HepG2 (cell line): ENCODE measurements around the gene NXN. TPM values are rescaled to one million over a fixed set of nuclear protein-coding genes. Genes with fewer than 3 reads are reported as not detected.

Source experiments
- ERF ChIP-seq: IDR thresholded peaks from 2 replicates; pipeline ENCODE4 v1.6.1; 2018; ENCODE audit warnings: missing biosample characterization, missing genetic modification reagents
- MIER3 ChIP-seq: IDR thresholded peaks from 2 replicates; pipeline ENCODE4 v1.6.1; 2016; ENCODE audit warnings: missing compliant biosample characterization, borderline replicate concordance
- NRL ChIP-seq: sonication (generic); formaldehyde crosslinking; IDR thresholded peaks from 2 replicates; pipeline ENCODE4 v1.5.0; 2020; ENCODE audit warnings: missing genetic modification reagents, mild to moderate bottlenecking, moderate library complexity, borderline replicate concordance
- SIX4 ChIP-seq: sonication (generic); formaldehyde crosslinking; IDR thresholded peaks from 2 replicates; pipeline ENCODE4 v1.4.0; 2020; ENCODE audit warnings: missing genetic modification reagents
- SUZ12 ChIP-seq: fragments of 150-350 bp; IDR thresholded peaks from 2 replicates; pipeline ENCODE4 v1.6.1; 2014; ENCODE audit warnings: low read depth, low read length
- ZC3H13 ChIP-seq: sonication (generic); formaldehyde crosslinking; IDR thresholded peaks from 2 replicates; pipeline ENCODE4 v1.8.1; 2023; ENCODE audit warnings: mild to moderate bottlenecking, missing genetic modification reagents, moderate library complexity
- ZNF138 ChIP-seq: sonication (generic); formaldehyde crosslinking; IDR thresholded peaks from 2 replicates; pipeline ENCODE4 v1.5.0; 2020; ENCODE audit warnings: mild to moderate bottlenecking, low read depth, missing genetic modification reagents
- ZNF224 ChIP-seq: sonication (generic); formaldehyde crosslinking; IDR thresholded peaks from 2 replicates; pipeline ENCODE4 v1.5.0; 2020; ENCODE audit warnings: mild to moderate bottlenecking, missing genetic modification reagents
- ZNF572 ChIP-seq: sonication (generic); formaldehyde crosslinking; IDR thresholded peaks from 2 replicates; pipeline ENCODE4 v1.5.1; 2020; ENCODE audit warnings: mild to moderate bottlenecking, missing genetic modification reagents
- polyA plus RNA-seq, 8 experiments: library from polyadenylated mRNA; depleted of rRNA in 3 of 8; stranded (reverse) in 7 of 8; unstranded in 1 of 8; fragments of >200 nt; fragmentation: Illumina TruSeq in 4 of 8; extraction: Trizol in 4 of 8; gene quantifications; 2 replicates each; pipeline versions ENCODE4 v1.2.1 to v1.2.3, GENCODE V29; 2011 to 2016; ENCODE audit warnings: low read depth in 4 of 8, missing spikeins in 1 of 8, mixed read lengths in 1 of 8; ENCODE audit not compliant: insufficient read depth in 1 of 8
- total RNA-seq, 5 experiments: library from RNA; depleted of rRNA; stranded (reverse); fragments of >200 nt; fragmentation: Illumina TruSeq; extraction: Trizol; gene quantifications; 2 replicates each; pipeline ENCODE4 v1.2.3, GENCODE V29; 2016; ENCODE audit warnings: low read depth in 1 of 5
- TF ChIP-seq, protein P1 (sequence below): sonication (generic); formaldehyde crosslinking; IDR thresholded peaks from 2 replicates; pipeline ENCODE4 v1.5.1; 2020; ENCODE audit warnings: mild to moderate bottlenecking, missing genetic modification reagents, moderate library complexity
- TF ChIP-seq, protein P2 (sequence below): sonication (generic); formaldehyde crosslinking; IDR thresholded peaks from 2 replicates; pipeline ENCODE4 v1.4.0; 2020; ENCODE audit warnings: mild to moderate bottlenecking, low read depth, missing genetic modification reagents
- TF ChIP-seq, protein P3 (sequence below): sonication (generic); formaldehyde crosslinking; IDR thresholded peaks from 2 replicates; pipeline ENCODE4 v1.5.0; 2020; ENCODE audit warnings: missing genetic modification reagents, mild to moderate bottlenecking, borderline replicate concordance
- TF ChIP-seq, protein P4 (sequence below): sonication (generic); formaldehyde crosslinking; IDR thresholded peaks from 2 replicates; pipeline ENCODE4 v1.5.0; 2020; ENCODE audit warnings: mild to moderate bottlenecking, low read depth, missing genetic modification reagents, borderline replicate concordance
- TF ChIP-seq, protein P5 (sequence below): sonication (generic); formaldehyde crosslinking; IDR thresholded peaks from 2 replicates; pipeline ENCODE4 v1.5.1; 2020; ENCODE audit warnings: missing genetic modification reagents, mild to moderate bottlenecking, borderline replicate concordance
- TF ChIP-seq, protein P6 (sequence below): sonication (generic); formaldehyde crosslinking; IDR thresholded peaks from 2 replicates; pipeline ENCODE4 v1.4.0; 2020; ENCODE audit warnings: mild to moderate bottlenecking, missing genetic modification reagents
- TF ChIP-seq, protein P7 (sequence below): sonication (generic); formaldehyde crosslinking; IDR thresholded peaks from 2 replicates; pipeline ENCODE4 v1.4.0; 2020; ENCODE audit warnings: missing genetic modification reagents, borderline replicate concordance

The NXN gene
- total and polyA plus RNA-seq, 2 of the 13 experiments (the other 11 are each of a cell fraction or from before 2014, with no cell fraction given): 22.2 to 24.3 TPM

DNA sequence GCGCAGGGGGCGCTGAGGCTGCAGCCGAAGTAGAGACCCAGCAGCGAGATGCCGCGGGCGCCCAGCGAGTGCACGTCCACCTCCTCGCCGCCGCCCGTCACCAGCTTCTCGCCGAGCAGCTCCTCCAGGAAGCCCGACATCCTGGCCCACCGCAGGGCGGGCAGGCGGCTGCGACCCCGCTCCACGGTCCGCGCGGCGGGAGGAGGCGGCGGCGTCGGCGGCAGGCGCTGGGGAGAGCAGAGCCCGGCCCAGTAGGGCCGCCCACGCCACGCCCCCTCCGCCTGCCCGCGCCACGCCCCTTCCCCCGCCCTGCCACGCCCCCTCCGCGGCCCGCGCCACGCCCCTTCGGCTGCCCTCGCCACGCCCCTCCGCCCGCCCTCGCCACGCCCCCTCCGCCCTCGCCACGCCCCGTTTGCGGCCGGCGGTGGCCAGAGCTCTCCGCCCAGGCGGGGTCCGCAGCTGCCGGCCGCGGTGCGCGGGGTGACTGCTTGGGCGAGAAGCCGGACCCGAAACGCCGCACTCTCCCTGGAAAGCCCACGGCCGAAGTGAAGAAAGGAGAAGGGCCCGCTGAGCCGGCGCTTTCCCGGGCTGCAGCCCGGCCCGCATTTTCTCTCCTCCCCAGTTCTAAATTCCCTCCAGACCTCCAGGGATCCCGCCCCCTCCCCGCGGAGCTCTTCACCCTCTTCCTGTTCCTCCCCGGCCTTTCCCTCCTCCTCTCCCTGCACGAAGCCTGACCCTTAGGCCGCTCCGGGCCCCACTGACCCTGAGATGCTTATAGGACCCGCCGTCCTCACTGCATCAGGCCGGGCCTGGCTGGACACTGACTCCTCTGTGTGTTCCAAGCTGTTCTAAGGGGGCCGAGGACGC lies at the start of gene NXN (continued):
- TF ChIP-seq, protein P1, sequence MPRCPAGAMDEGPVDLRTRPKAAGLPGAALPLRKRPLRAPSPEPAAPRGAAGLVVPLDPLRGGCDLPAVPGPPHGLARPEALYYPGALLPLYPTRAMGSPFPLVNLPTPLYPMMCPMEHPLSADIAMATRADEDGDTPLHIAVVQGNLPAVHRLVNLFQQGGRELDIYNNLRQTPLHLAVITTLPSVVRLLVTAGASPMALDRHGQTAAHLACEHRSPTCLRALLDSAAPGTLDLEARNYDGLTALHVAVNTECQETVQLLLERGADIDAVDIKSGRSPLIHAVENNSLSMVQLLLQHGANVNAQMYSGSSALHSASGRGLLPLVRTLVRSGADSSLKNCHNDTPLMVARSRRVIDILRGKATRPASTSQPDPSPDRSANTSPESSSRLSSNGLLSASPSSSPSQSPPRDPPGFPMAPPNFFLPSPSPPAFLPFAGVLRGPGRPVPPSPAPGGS (CRISPR knock-in tag): no peak; the same call in none of the 2 replicates
- TF ChIP-seq ZNF572: 0 out of 2 replicates have a peak, but pooled peaks have one; percentile 24
- TF ChIP-seq ZNF224 (CRISPR knock-in tag): no peak
- TF ChIP-seq ZNF138: 0 out of 2 replicates have a peak, but pooled peaks have one; percentile 61
- TF ChIP-seq ZC3H13: 0 out of 2 replicates have a peak, but pooled peaks have one; percentile 36
- no peak for TF ChIP-seq SUZ12
- TF ChIP-seq, protein P2, sequence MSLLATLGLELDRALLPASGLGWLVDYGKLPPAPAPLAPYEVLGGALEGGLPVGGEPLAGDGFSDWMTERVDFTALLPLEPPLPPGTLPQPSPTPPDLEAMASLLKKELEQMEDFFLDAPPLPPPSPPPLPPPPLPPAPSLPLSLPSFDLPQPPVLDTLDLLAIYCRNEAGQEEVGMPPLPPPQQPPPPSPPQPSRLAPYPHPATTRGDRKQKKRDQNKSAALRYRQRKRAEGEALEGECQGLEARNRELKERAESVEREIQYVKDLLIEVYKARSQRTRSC (CRISPR knock-in tag): no peak
- no peak for TF ChIP-seq MIER3 (CRISPR knock-in tag)
- TF ChIP-seq, protein P3, sequence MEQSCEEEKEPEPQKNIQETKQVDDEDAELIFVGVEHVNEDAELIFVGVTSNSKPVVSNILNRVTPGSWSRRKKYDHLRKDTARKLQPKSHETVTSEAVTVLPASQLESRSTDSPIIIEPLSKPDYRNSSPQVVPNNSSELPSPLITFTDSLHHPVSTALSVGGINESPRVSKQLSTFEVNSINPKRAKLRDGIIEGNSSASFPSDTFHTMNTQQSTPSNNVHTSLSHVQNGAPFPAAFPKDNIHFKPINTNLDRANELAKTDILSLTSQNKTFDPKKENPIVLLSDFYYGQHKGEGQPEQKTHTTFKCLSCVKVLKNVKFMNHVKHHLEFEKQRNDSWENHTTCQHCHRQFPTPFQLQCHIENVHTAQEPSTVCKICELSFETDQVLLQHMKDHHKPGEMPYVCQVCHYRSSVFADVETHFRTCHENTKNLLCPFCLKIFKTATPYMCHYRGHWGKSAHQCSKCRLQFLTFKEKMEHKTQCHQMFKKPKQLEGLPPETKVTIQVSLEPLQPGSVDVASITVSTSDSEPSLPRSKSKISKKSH (CRISPR knock-in tag): no peak
- TF ChIP-seq NRL (CRISPR knock-in tag): no peak
- TF ChIP-seq, protein P4, sequence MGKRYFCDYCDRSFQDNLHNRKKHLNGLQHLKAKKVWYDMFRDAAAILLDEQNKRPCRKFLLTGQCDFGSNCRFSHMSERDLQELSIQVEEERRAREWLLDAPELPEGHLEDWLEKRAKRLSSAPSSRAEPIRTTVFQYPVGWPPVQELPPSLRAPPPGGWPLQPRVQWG: no peak
- TF ChIP-seq, protein P5, sequence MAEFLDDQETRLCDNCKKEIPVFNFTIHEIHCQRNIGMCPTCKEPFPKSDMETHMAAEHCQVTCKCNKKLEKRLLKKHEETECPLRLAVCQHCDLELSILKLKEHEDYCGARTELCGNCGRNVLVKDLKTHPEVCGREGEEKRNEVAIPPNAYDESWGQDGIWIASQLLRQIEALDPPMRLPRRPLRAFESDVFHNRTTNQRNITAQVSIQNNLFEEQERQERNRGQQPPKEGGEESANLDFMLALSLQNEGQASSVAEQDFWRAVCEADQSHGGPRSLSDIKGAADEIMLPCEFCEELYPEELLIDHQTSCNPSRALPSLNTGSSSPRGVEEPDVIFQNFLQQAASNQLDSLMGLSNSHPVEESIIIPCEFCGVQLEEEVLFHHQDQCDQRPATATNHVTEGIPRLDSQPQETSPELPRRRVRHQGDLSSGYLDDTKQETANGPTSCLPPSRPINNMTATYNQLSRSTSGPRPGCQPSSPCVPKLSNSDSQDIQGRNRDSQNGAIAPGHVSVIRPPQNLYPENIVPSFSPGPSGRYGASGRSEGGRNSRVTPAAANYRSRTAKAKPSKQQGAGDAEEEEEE (CRISPR knock-in tag): no peak
- no peak for TF ChIP-seq SIX4 (CRISPR knock-in tag)
- TF ChIP-seq, protein P6, sequence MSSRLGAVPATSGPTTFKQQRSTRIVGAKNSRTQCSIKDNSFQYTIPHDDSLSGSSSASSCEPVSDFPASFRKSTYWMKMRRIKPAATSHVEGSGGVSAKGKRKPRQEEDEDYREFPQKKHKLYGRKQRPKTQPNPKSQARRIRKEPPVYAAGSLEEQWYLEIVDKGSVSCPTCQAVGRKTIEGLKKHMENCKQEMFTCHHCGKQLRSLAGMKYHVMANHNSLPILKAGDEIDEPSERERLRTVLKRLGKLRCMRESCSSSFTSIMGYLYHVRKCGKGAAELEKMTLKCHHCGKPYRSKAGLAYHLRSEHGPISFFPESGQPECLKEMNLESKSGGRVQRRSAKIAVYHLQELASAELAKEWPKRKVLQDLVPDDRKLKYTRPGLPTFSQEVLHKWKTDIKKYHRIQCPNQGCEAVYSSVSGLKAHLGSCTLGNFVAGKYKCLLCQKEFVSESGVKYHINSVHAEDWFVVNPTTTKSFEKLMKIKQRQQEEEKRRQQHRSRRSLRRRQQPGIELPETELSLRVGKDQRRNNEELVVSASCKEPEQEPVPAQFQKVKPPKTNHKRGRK (CRISPR knock-in tag): no peak
- TF ChIP-seq, protein P7, sequence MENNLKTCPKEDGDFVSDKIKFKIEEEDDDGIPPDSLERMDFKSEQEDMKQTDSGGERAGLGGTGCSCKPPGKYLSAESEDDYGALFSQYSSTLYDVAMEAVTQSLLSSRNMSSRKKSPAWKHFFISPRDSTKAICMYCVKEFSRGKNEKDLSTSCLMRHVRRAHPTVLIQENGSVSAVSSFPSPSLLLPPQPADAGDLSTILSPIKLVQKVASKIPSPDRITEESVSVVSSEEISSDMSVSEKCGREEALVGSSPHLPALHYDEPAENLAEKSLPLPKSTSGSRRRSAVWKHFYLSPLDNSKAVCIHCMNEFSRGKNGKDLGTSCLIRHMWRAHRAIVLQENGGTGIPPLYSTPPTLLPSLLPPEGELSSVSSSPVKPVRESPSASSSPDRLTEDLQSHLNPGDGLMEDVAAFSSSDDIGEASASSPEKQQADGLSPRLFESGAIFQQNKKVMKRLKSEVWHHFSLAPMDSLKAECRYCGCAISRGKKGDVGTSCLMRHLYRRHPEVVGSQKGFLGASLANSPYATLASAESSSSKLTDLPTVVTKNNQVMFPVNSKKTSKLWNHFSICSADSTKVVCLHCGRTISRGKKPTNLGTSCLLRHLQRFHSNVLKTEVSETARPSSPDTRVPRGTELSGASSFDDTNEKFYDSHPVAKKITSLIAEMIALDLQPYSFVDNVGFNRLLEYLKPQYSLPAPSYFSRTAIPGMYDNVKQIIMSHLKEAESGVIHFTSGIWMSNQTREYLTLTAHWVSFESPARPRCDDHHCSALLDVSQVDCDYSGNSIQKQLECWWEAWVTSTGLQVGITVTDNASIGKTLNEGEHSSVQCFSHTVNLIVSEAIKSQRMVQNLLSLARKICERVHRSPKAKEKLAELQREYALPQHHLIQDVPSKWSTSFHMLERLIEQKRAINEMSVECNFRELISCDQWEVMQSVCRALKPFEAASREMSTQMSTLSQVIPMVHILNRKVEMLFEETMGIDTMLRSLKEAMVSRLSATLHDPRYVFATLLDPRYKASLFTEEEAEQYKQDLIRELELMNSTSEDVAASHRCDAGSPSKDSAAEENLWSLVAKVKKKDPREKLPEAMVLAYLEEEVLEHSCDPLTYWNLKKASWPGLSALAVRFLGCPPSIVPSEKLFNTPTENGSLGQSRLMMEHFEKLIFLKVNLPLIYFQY (CRISPR knock-in tag): peak; percentile 42; the same call in 1 of the 2 replicates
- peak; percentile 49; the same call in 1 of the 2 replicates for TF ChIP-seq ERF
